Fibroblast of mammary gland (primary cell): ENCODE measurements around the gene ARSG.
A peak's percentile ranks its signal among the peaks of the same experiment; 100 is the strongest.

Experiments
- DNase-seq: peaks from one replicate; pipeline ENCODE4 v3.0.0-alpha.2; 2010; ENCODE audit warnings: low read depth
- H3K4me3 ChIP-seq: 2 replicates; pipeline ENCODE4 v1.5.1; 2011; ENCODE audit warnings: low read depth, mild to moderate bottlenecking, low read length, moderate library complexity; ENCODE audit not compliant: control insufficient read depth
- CTCF ChIP-seq: conservative IDR thresholded peaks from 2 replicates; pipeline ENCODE4 v1.5.1; 2011; ENCODE audit warnings: low read depth, low read length, inconsistent platforms; ENCODE audit not compliant: control insufficient read depth, insufficient read depth

The ARSG gene

DNA sequence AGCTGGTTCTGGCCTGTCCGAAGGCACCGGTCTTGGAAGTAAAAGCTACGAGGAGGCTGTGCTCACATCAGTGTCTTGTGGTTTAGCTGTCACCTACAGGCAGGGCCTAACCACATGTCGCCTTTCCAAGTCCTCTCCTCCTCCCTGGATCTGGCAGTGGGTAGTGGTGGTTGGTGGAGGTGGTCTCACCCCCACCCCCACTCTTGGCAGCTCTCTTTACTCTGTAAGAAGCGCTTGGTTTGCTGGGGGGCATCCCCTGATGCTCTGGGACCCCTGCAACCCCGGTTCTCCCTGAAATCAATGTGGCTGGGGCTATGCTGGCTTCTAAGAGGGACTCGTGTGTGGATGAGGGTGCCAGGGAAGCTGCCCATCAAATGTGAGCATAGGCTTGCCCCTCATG is 97.7 kb downstream of the ARSG start:
- no peak for TF ChIP-seq CTCF
- DNase-seq = no peak
- no peak overlapping the region for H3K4me3 ChIP-seq

DNA sequence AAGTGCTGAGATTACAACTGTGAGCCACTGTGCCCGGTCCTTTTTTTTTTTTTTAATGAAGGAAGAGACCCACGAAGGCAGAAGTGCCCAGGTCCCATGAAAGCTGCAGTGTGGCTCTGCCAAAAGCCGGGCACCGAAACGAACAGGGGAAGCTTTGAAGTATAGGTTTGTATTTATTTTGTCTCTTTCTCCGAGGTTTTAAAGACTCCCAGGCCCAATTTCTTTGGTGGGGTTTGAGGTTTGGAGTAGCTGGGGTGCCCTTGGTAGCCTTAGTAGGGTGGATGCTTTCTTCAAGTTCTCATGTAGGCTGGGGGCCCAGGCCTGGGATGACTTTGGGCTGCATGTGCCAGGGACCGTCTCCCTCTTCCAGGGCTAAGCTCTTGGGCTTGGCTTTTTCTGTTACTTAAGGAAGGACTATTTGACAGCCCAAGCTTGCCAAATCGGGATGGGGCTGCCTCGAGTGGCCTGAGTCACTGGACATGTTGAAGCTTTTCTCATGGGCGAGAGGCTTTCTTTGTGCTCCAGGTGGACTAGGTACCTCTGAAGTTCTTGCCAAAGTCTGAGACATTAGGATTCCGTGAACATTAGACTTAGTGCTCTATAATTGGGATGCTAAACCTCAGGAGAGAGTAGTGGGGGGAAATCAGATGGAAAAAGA is 99.7 kb downstream of the ARSG start:
- TF ChIP-seq CTCF = no peak
- DNase-seq = peak; percentile 43

DNA sequence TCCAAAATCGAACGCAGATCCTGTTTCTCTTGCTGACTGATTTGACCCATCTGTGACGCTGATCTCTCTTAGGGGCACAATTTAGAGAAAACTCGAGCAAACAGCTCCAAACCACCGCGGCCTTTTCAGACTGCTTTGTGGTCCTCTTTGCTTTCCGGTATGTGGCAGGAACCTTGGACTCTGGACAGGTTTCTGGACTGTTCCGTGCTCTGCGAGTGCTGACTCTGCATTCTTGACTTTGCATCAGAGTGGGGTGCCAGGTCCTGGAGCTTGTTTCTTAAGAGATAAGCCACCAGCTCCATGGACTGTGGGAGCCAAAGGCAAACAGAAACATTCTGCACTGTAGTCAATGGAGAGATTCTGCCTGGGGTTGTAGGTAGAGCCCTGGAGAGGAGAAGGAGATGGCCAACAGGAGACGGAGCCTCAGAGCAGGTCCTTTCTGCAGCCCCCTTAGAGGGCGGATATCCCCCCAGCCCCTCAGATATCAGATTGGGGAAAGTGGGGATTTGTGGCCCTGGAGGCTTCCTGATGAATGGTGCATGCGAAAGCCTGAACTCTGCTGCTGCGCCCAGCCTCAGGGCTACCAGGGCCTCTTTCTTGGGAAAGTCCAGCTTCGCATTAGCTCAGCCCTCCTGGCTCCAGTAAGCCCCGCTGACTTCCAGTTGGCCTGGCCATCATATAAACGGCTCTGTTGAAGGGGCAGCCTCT is 100.4 kb downstream of the ARSG start:
- H3K4me3 ChIP-seq = no peak overlapping the region
- TF ChIP-seq CTCF = no peak
- peak; percentile 40 for DNase-seq

More for the DNA sequence above, 99.7 kb downstream of the ARSG start:
- no peak overlapping the region for H3K4me3 ChIP-seq

DNA sequence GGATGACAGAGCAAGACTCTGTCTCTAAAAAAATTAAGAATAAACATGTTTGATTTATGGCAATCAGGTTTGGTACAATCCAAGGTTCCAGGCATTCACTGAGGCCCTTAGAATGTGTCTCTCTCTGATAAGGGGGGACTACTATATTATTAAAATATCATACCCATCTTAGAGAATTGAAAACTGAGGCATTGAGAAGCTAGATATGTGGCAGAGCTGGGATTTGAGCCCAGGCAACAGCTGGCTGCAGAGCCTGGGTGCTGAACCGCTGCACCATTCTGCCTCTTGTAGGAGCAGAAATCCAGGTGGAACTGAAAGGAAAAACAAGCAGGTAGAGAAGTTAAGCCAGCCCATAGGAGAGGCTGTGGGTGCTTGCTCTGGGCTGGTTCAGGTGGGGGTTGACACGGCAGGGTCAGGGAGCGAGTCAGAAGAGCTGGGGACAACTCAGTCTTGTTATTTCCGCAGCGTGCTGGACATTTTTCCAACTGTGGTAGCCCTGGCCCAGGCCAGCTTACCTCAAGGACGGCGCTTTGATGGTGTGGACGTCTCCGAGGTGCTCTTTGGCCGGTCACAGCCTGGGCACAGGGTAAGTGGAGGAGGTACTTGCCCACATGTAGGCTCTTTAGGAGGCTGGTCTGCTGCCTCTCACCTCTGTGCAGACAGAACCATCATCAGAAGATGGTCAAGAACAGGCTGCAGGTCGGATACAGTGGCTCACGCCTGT is 103.5 kb downstream of the ARSG start:
- no peak for DNase-seq
- no peak for TF ChIP-seq CTCF
- H3K4me3 ChIP-seq = no peak overlapping the region

- TF ChIP-seq CTCF = no peak
- DNase-seq = no peak
- no peak overlapping the region for H3K4me3 ChIP-seq
Observed at GRCh38 chr17:68396226-68397107, 105.2 kb downstream of the ARSG start.

DNA sequence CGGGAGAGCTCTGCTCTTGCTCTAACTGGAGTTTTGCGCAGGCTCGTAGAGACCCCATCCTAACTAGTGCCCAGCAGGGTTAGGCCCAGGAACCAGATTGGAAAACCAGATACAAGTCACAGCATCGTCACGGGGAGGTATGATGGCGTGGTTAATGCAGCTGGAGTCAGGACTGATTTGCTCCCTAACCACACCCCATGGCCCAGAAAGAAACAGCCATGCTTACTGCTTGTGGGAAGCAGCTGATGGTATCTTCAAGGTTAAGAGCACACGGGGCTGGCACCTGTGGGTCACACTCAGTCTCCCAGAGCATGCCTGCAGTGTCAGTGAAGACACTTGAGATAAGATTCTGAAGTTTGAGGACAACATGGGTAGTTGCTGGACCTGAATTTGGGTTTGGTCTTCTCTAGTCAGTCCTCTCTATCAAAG is 105.8 kb downstream of the ARSG start:
- TF ChIP-seq CTCF = no peak
- no peak for DNase-seq

More for the DNA sequence above, 105.8 kb downstream of the ARSG start:
- H3K4me3 ChIP-seq = no peak overlapping the region
